ENCODE data around the gene VSIG10L.

DNA sequence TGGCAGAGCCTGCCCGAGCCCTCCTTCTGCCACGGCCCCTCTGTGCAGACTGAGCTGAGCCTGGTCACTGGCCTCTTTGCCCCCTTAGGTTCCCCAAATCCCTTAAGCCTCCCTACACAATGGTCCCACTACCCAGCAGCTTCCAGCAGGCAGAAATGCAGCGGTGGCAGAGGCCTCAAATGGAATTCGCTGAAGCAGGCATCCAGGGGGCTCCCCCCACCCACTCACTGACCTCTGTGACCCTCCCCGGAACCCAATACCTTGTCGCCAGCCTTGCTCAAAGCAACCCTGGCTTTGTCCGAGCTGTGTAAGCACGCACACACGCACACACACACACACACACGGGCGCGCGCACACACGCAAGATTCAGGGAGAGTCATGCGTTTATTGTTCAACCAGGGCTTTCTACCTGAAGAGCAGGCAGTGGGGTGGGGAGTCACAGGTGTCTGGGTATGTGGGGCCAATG is 46.0 kb upstream of the VSIG10L start, which contains the start of gene LIM2:
- TF ChIP-seq CTCF (IDR thresholded peaks at IDR 0.05) (no peak), POLR2A (IDR thresholded peaks at IDR 0.05) (no peak)
